BLaER1 treated with 17β-estradiol and CSF1 and Interleukin-3, amounts not matched to agents 10 nM and 100 nM (cell line): ENCODE results near the gene OR10G8.

Experiments
- H3K27ac ChIP-seq, 11 experiments: shearing (Covaris generic); formaldehyde crosslinking; 2 replicates each; pipeline ENCODE4 v1.8.1; 2022
- H3K27me3 ChIP-seq, 11 experiments: shearing (Covaris generic); formaldehyde crosslinking; 2 replicates each; pipeline ENCODE4 v1.8.1; 2022
- H3K36me3 ChIP-seq, 11 experiments: shearing (Covaris generic); formaldehyde crosslinking; 2 replicates each; pipeline ENCODE4 v1.8.1; 2022
- H3K4me1 ChIP-seq, 10 experiments: shearing (Covaris generic); formaldehyde crosslinking; 2 replicates each; pipeline ENCODE4 v1.8.1; 2022
- H3K4me2 ChIP-seq, 11 experiments: shearing (Covaris generic); formaldehyde crosslinking; 2 replicates each; pipeline ENCODE4 v1.8.1; 2022
- H3K4me3 ChIP-seq, 10 experiments: shearing (Covaris generic); formaldehyde crosslinking; 2 replicates each; pipeline ENCODE4 v1.8.1; 2022
- H3K9ac ChIP-seq, 11 experiments: shearing (Covaris generic); formaldehyde crosslinking; 2 replicates each; pipeline ENCODE4 v1.8.1; 2022
- H3K9me3 ChIP-seq, 11 experiments: shearing (Covaris generic); formaldehyde crosslinking; replicated peaks in 1 of 11; 2 replicates each; pipeline ENCODE4 v1.8.1; 2022
- H4K20me1 ChIP-seq, 11 experiments: shearing (Covaris generic); formaldehyde crosslinking; 2 replicates each; pipeline ENCODE4 v1.8.1; 2022
- Cebpa-rat ChIP-seq, 11 experiments: shearing (Covaris generic); IDR thresholded peaks; 2 replicates each; pipeline ENCODE4 v1.8.1; 2022

The OR10G8 gene

GRCh38 chr11:124075492-124075840, 48.9 kb downstream of the OR10G8 start:
- Histone ChIP-seq H3K36me3 (no peaks in the 10 kb centered on the region), H3K4me1 (peaks cover 11 to 27% (median 19%) of the 10 kb centered on the region in 10 experiments), H3K27me3 (0 out of 22 replicates have a peak, but pooled peaks cover 0 to 6% (median 0%) of the 10 kb centered on the region in 11 experiments), H3K9me3 (no peaks in the 10 kb centered on the region), H3K4me2 (peak overlapping the region in 8 of 11 experiments; percentile 66 to 82 (median 76); a peak in 6 of 22 replicates), H3K9ac (no peak overlapping the region), H3K4me3 (no peak overlapping the region), H3K27ac (no peak overlapping the region), H4K20me1 (no peaks in the 10 kb centered on the region)
- no peak for TF ChIP-seq Cebpa-rat (IDR thresholded peaks at IDR 0.05)

- Histone ChIP-seq H3K4me2 (peak overlapping the region; percentile 55 to 84 (median 76)), H3K4me3 (peak overlapping the region in 7 of 10 experiments; percentile 15 to 57 (median 40); a peak in 12 of 20 replicates), H4K20me1 (no peaks in the 10 kb centered on the region), H3K4me1 (peaks cover 7 to 22% (median 13%) of the 10 kb centered on the region in 10 experiments), H3K9ac (peak overlapping the region in 4 of 11 experiments; percentile 15 to 53 (median 38); a peak in 6 of 22 replicates), H3K36me3 (no peaks in the 10 kb centered on the region), H3K27ac (peak overlapping the region in 4 of 11 experiments; percentile 1 to 43 (median 23); a peak in 4 of 22 replicates), H3K27me3 (0 out of 22 replicates have a peak, but pooled peaks cover 0 to 6% (median 0%) of the 10 kb centered on the region in 11 experiments), H3K9me3 (no peaks in the 10 kb centered on the region)
- no peak for TF ChIP-seq Cebpa-rat (IDR thresholded peaks at IDR 0.05)
Observed at GRCh38 chr11:124075841-124076651, 49.4 kb downstream of the OR10G8 start.

GRCh38 chr11:124077266-124077665, 50.7 kb downstream of the OR10G8 start:
- Histone ChIP-seq H3K9ac (no peak overlapping the region), H3K4me3 (no peak overlapping the region), H3K4me1 (peaks cover 6 to 14% (median 10%) of the 10 kb centered on the region in 10 experiments), H4K20me1 (no peaks in the 10 kb centered on the region), H3K36me3 (no peaks in the 10 kb centered on the region), H3K4me2 (no peak overlapping the region), H3K9me3 (no peaks in the 10 kb centered on the region), H3K27me3 (0 out of 22 replicates have a peak, but pooled peaks cover 0 to 6% (median 0%) of the 10 kb centered on the region in 11 experiments), H3K27ac (no peak overlapping the region)
- TF ChIP-seq Cebpa-rat (IDR thresholded peaks at IDR 0.05): no peak

- peaks cover 6 to 14% (median 10%) of the 10 kb centered on the region in 10 experiments for H3K4me1 ChIP-seq
- no peak for TF ChIP-seq Cebpa-rat (IDR thresholded peaks at IDR 0.05)
- no peak overlapping the region for H3K4me2 ChIP-seq
- H3K27me3 ChIP-seq: 0 out of 22 replicates have a peak, but pooled peaks cover 0 to 6% (median 0%) of the 10 kb centered on the region in 11 experiments
- H4K20me1 ChIP-seq: no peaks in the 10 kb centered on the region
- no peaks in the 10 kb centered on the region for H3K36me3 ChIP-seq
- H3K27ac ChIP-seq: no peak overlapping the region
- no peak overlapping the region for H3K9ac ChIP-seq
- no peak overlapping the region for H3K4me3 ChIP-seq
- no peaks in the 10 kb centered on the region for H3K9me3 ChIP-seq
Observed at GRCh38 chr11:124078591-124078990, 52.0 kb downstream of the OR10G8 start.

- H3K27ac ChIP-seq: no peak overlapping the region
- no peaks in the 10 kb centered on the region for H3K36me3 ChIP-seq
- no peaks in the 10 kb centered on the region for H4K20me1 ChIP-seq
- H3K4me3 ChIP-seq: no peak overlapping the region
- H3K4me1 ChIP-seq: peaks cover 6 to 14% (median 10%) of the 10 kb centered on the region in 10 experiments
- H3K27me3 ChIP-seq: 0 out of 22 replicates have a peak, but pooled peaks cover 0 to 6% (median 0%) of the 10 kb centered on the region in 11 experiments
- TF ChIP-seq Cebpa-rat (IDR thresholded peaks at IDR 0.05): no peak
- H3K9me3 ChIP-seq: no peaks in the 10 kb centered on the region
- H3K4me2 ChIP-seq: no peak overlapping the region
- H3K9ac ChIP-seq: no peak overlapping the region
Observed at GRCh38 chr11:124079631-124080326, 53.2 kb downstream of the OR10G8 start.
